OCI-LY7 (cell line): Measurements from ENCODE around the gene ARPC2. TPM values are rescaled to one million over a fixed set of nuclear protein-coding genes. Genes with fewer than 3 reads are reported as not detected.
A peak's percentile ranks its signal among the peaks of the same experiment; 100 is the strongest.

ENCODE experiments used
- BruUV-seq: library from RNA; stranded (reverse); fragments of 400-500 nt; replicated peaks from 2 replicates; lab custom pipeline; 2021; lab: Mats Ljungman, UMichigan
- CTCF ChIA-PET: fragments of 300-600 bp; sonication (Branson Sonifier 250); formaldehyde crosslinking; loops from one replicate; lab custom pipeline; 2022; ENCODE audit warnings: antibody characterized with exemption; ENCODE audit not compliant: unreplicated experiment; lab: Charles Lee
- POLR2A ChIA-PET: fragments of 300-600 bp; sonication (Branson Sonifier 250); formaldehyde crosslinking; loops from one replicate; lab custom pipeline; 2022; ENCODE audit warnings: antibody characterized with exemption; lab: Charles Lee
- DNase-seq: peaks from one replicate; pipeline ENCODE4 v3.0.0-alpha.2; 2015; ENCODE audit warnings: low spot score
- H2AFZ ChIP-seq: fragments of 200-600 bp; sonication (generic), shearing (Covaris generic); 2 replicates; pipeline ENCODE4 v1.6.1; 2014; ENCODE audit warnings: mild to moderate bottlenecking, antibody characterized with exemption, low read length, moderate library complexity
- H3K27ac ChIP-seq: fragments of 200-600 bp; sonication (generic); 2 replicates; pipeline ENCODE4 v1.5.1; 2014; ENCODE audit warnings: mixed run types, low read depth, mild to moderate bottlenecking, moderate library complexity, low read length, inconsistent platforms; ENCODE audit not compliant: poor library complexity, severe bottlenecking
- H3K36me3 ChIP-seq: fragments of 200-600 bp; sonication (generic); 2 replicates; pipeline ENCODE4 v1.6.1; 2014; ENCODE audit warnings: mild to moderate bottlenecking, antibody characterized with exemption, low read length, moderate library complexity, mixed read lengths; ENCODE audit not compliant: insufficient read depth
- H3K4me1 ChIP-seq: fragments of 200-600 bp; sonication (generic); 2 replicates; pipeline ENCODE4 v1.5.1; 2014; ENCODE audit warnings: mild to moderate bottlenecking, low read length; ENCODE audit not compliant: insufficient read depth, poor library complexity, severe bottlenecking
- H3K4me2 ChIP-seq: fragments of 200-600 bp; sonication (generic); 2 replicates; pipeline ENCODE4 v1.6.1; 2014; ENCODE audit warnings: mild to moderate bottlenecking, low read length
- H3K4me3 ChIP-seq: fragments of 200-600 bp; sonication (generic); 2 replicates; pipeline ENCODE4 v1.5.1; 2014; ENCODE audit warnings: mild to moderate bottlenecking, low read depth, low read length; ENCODE audit not compliant: poor library complexity, severe bottlenecking
- H3K79me2 ChIP-seq: fragments of 200-600 bp; sonication (generic); 2 replicates; pipeline ENCODE4 v1.6.1; 2016; ENCODE audit warnings: low read depth, mild to moderate bottlenecking, low read length, moderate library complexity, mixed read lengths; ENCODE audit not compliant: insufficient read depth
- H3K9me2 ChIP-seq: fragments of 200-600 bp; sonication (generic); 2 replicates; pipeline ENCODE4 v1.6.1; 2016; ENCODE audit warnings: mild to moderate bottlenecking, low read length, mixed read lengths; ENCODE audit not compliant: insufficient read depth
- H3K9me3 ChIP-seq: fragments of 200-600 bp; sonication (generic); 2 replicates; pipeline ENCODE4 v1.6.1; 2014; ENCODE audit warnings: mild to moderate bottlenecking, mixed run types, low read length, mixed read lengths
- H4K20me1 ChIP-seq: fragments of 200-600 bp; sonication (generic); 2 replicates; pipeline ENCODE4 v1.6.1; 2014; ENCODE audit warnings: mild to moderate bottlenecking, antibody characterized with exemption, low read length, moderate library complexity, mixed read lengths; ENCODE audit not compliant: insufficient read depth
- CTCF ChIP-seq: fragments of 200-600 bp; sonication (generic); conservative IDR thresholded peaks from 2 replicates; pipeline ENCODE4 v1.5.1; 2014; ENCODE audit warnings: mild to moderate bottlenecking, antibody characterized with exemption, low read length, moderate library complexity, mixed read lengths
- EZH2phosphoT487 ChIP-seq: fragments of 200-600 bp; sonication (generic); IDR thresholded peaks from 2 replicates; pipeline ENCODE4 v1.6.1; 2018; ENCODE audit warnings: low read depth, borderline replicate concordance, mild to moderate bottlenecking, mixed run types, antibody characterized with exemption, low read length, moderate library complexity, mixed read lengths
- intact Hi-C: fragments of 100-400 bp; cut with micrococcal nuclease; formaldehyde crosslinking; loops from one replicate; pipeline ENCODE4 v1.10.0; 2022; ENCODE audit not compliant: unreplicated experiment
- total RNA-seq, 2 experiments: library from RNA; depleted of rRNA in 1 of 2; stranded (reverse); fragments of >200 nt in 1 of 2; shearing (Covaris generic) in 1 of 2; gene quantifications; 2 replicates each; pipeline ENCODE4 v1.2.3, GENCODE V29; 2014 to 2022

ARPC2 gene
- total RNA-seq, 2 experiments from 2014 or later = 264 to 545 TPM

DNA sequence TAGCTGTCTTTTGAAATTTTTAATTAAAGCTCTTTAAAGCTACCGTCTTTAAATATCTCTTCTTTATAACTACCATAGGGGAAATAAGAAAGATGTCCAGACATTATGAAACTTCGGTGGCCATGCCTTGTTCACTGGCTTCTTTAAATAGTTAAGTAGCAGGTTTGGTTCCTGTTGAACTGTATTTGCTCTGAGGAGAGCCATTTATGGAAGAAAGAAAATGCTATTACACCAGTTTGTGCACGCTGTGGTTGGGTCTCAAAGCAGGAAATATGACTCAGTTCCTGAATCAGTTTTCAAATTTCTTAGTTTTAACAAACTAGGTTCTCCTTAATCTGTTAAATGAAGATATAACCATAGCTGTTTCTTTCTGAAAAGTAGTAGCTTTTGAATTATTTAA lies 12.2 kb downstream of the ARPC2 start:
- H4K20me1 ChIP-seq = peaks cover 21% of the 10 kb centered on the region
- peak overlapping the region; percentile 61 for H3K4me2 ChIP-seq
- peaks cover 59% of the 10 kb centered on the region for H3K79me2 ChIP-seq
- peaks cover 52% of the 10 kb centered on the region for H3K4me1 ChIP-seq
- intact Hi-C loops = loop anchor here (1.0 kb wide), 1 partner anchor 9 kb away; no protein-coding TSS in a partner anchor
- ChIA-PET CTCF (interaction anchor here (1.1 to 1.2 kb wide), 2 partner anchors 8 to 9 kb away, joined by 4 to 5 read pairs; no protein-coding TSS in a partner anchor), POLR2A (interaction anchor here (0.5 to 7.5 kb wide), 13 partner anchors 11 to 975 kb away, joined by 3 to 143 read pairs (median 3); partner anchors contain the start of genes AAMP, ARPC2 and PNKD)
- DNase-seq = peak; percentile 72
- no peaks in the 10 kb centered on the region for H3K9me2 ChIP-seq
- BruUV-seq = no TSS peak
- H3K4me3 ChIP-seq = peak overlapping the region; percentile 9
- H3K27ac ChIP-seq = peak overlapping the region; percentile 83
- no peak overlapping the region for H2AFZ ChIP-seq
- TF ChIP-seq EZH2phosphoT487 (no peak), CTCF (no peak)
- peaks cover 98% of the 10 kb centered on the region for H3K36me3 ChIP-seq
- no peaks in the 10 kb centered on the region for H3K9me3 ChIP-seq

DNA sequence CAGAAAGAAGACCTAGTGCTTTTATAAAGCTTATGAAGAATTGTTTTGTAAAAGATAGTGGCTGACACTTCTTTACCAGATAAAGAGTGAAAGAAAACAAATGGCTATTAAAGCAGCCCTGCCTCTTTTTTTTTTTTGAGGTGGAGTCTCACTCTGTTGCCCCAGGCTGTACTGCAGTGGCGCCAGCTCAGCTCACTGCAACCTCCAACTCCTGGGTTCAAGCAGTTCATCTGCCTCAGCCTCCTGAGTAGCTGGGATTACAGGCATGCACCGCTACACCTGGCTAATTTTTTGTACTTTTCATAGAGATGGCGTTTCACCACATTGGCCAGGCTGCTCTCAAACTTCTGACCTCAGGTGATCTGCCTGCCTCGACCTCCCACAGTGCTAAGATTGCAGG lies 12.9 kb downstream of the ARPC2 start:
- peak overlapping the region; percentile 83 for H3K27ac ChIP-seq
- DNase-seq = no peak
- peaks cover 14% of the 10 kb centered on the region for H4K20me1 ChIP-seq
- peaks cover 98% of the 10 kb centered on the region for H3K36me3 ChIP-seq
- peak overlapping the region; percentile 61 for H3K4me2 ChIP-seq
- peaks cover 53% of the 10 kb centered on the region for H3K79me2 ChIP-seq
- POLR2A ChIA-PET = interaction anchor here (0.5 to 7.5 kb wide), 9 partner anchors 11 to 963 kb away, joined by 3 to 143 read pairs (median 3); partner anchors contain the start of genes AAMP, ARPC2 and PNKD
- H3K4me3 ChIP-seq = no peak overlapping the region
- CTCF ChIA-PET = interaction anchor here (0.9 to 1.2 kb wide), 3 partner anchors 8 to 28 kb away, joined by 3 to 5 read pairs (median 4); no protein-coding TSS in a partner anchor
- no peak overlapping the region for H2AFZ ChIP-seq
- no peaks in the 10 kb centered on the region for H3K9me3 ChIP-seq
- no peaks in the 10 kb centered on the region for H3K9me2 ChIP-seq
- BruUV-seq = no TSS peak
- no peak for TF ChIP-seq EZH2phosphoT487
- no peak for TF ChIP-seq CTCF
- intact Hi-C loops = loop anchor here (1.0 kb wide), 1 partner anchor 10 kb away; no protein-coding TSS in a partner anchor
- peaks cover 45% of the 10 kb centered on the region for H3K4me1 ChIP-seq

- intact Hi-C loops = no loop called here
- ChIA-PET POLR2A (interaction anchor here (0.7 to 7.5 kb wide), 2 partner anchors 13 to 974 kb away, joined by 8 to 143 read pairs; partner anchors contain the start of gene ARPC2), CTCF (interaction anchor here (0.9 kb wide), 1 partner anchor 24 kb away, joined by 4 read pairs; no protein-coding TSS in a partner anchor)
- Histone ChIP-seq H3K9me2 (no peaks in the 10 kb centered on the region), H3K79me2 (peaks cover 42% of the 10 kb centered on the region; the same call in 1 of the 2 replicates), H4K20me1 (peaks cover 5% of the 10 kb centered on the region; the same call in 1 of the 2 replicates), H3K27ac (no peak overlapping the region), H3K4me3 (no peak overlapping the region), H2AFZ (no peak overlapping the region), H3K4me2 (no peak overlapping the region), H3K9me3 (no peaks in the 10 kb centered on the region), H3K36me3 (peaks cover 98% of the 10 kb centered on the region), H3K4me1 (peaks cover 36% of the 10 kb centered on the region)
- BruUV-seq = no TSS peak
- TF ChIP-seq CTCF = peak; percentile 58
- TF ChIP-seq EZH2phosphoT487 = no peak
- no peak for DNase-seq
These were observed 13.9 kb downstream of the ARPC2 start for GRCh38 chr2:218230882-218231281.
